PC-9 (cell line): Measurements from ENCODE around the gene SLC1A4. TPM values are rescaled to one million over a fixed set of nuclear protein-coding genes. Genes with fewer than 3 reads are reported as not detected.

Experiments used
- Bru-seq: library from RNA; stranded (reverse); fragments of 400-500 nt; gene quantifications from one replicate; lab custom pipeline; 2021; lab: Mats Ljungman, UMichigan
- BruChase-seq, 2 experiments: library from RNA; stranded (reverse); fragments of 400-500 nt; gene quantifications; one replicate each; lab custom pipeline; 2021; lab: Mats Ljungman, UMichigan
- BruUV-seq: library from RNA; stranded (reverse); fragments of 400-500 nt; replicated peaks from 2 replicates; lab custom pipeline; 2021; lab: Mats Ljungman, UMichigan
- CTCF ChIA-PET: fragments of 300-600 bp; sonication (Branson Sonifier 250); formaldehyde crosslinking; loops from one replicate; lab custom pipeline; 2022; ENCODE audit warnings: antibody characterized with exemption; lab: Charles Lee
- POLR2A ChIA-PET: fragments of 300-600 bp; sonication (Branson Sonifier 250); formaldehyde crosslinking; loops from one replicate; lab custom pipeline; 2022; ENCODE audit warnings: antibody characterized with exemption; ENCODE audit not compliant: unreplicated experiment; lab: Charles Lee
- DNase-seq, 2 experiments: peaks; one replicate each; pipeline versions ENCODE4 v3.0.0 to v3.0.0-alpha.2; 2015 to 2022; ENCODE audit warnings: mixed read lengths in 1 of 2
- H2AFZ ChIP-seq: fragments of 200-600 bp; sonication (generic); 2 replicates; pipeline ENCODE4 v1.8.1; 2017; ENCODE audit warnings: antibody characterized with exemption
- H3F3A ChIP-seq: fragments of 200-600 bp; sonication (generic); 2 replicates; pipeline ENCODE4 v1.8.1; 2017; ENCODE audit warnings: antibody characterized with exemption, mild to moderate bottlenecking, low read depth; ENCODE audit not compliant: insufficient read depth
- H3K27ac ChIP-seq: fragments of 200-600 bp; sonication (generic); 2 replicates; pipeline ENCODE4 v1.6.1; 2016; ENCODE audit warnings: mixed run types
- H3K27me3 ChIP-seq: fragments of 200-600 bp; sonication (generic); 2 replicates; pipeline ENCODE4 v1.6.1; 2016; ENCODE audit warnings: low read depth, mixed run types; ENCODE audit not compliant: insufficient read depth
- H3K36me3 ChIP-seq: fragments of 200-600 bp; sonication (generic); 2 replicates; pipeline ENCODE4 v1.6.1; 2016; ENCODE audit warnings: low read depth, mixed run types
- H3K4me1 ChIP-seq: fragments of 200-600 bp; sonication (generic); replicated peaks from 2 replicates; pipeline ENCODE4 v1.6.1; 2016; ENCODE audit warnings: mixed run types; ENCODE audit not compliant: insufficient read depth
- H3K4me2 ChIP-seq: fragments of 200-600 bp; sonication (generic); 2 replicates; pipeline ENCODE4 v1.6.1; 2017; ENCODE audit warnings: mixed run types
- H3K4me3 ChIP-seq: fragments of 200-600 bp; sonication (generic); 2 replicates; pipeline ENCODE4 v1.6.1; 2016; ENCODE audit warnings: mixed run types
- H3K79me2 ChIP-seq: fragments of 200-600 bp; sonication (generic); 2 replicates; pipeline ENCODE4 v1.6.1; 2017; ENCODE audit warnings: low read depth, mixed run types
- H3K9me2 ChIP-seq: fragments of 200-600 bp; sonication (generic); 2 replicates; pipeline ENCODE4 v1.8.1; 2017; ENCODE audit warnings: mild to moderate bottlenecking; ENCODE audit not compliant: insufficient read depth
- H3K9me3 ChIP-seq: fragments of 200-600 bp; sonication (generic); 2 replicates; pipeline ENCODE4 v1.8.1; 2016; ENCODE audit warnings: low read depth; ENCODE audit not compliant: insufficient read depth
- H4K20me1 ChIP-seq: fragments of 200-600 bp; sonication (generic); 2 replicates; pipeline ENCODE4 v1.8.1; 2017; ENCODE audit not compliant: insufficient read depth
- EZH2 ChIP-seq: fragments of 200-600 bp; sonication (generic); IDR thresholded peaks from 2 replicates; pipeline ENCODE4 v1.8.0; 2017; ENCODE audit warnings: antibody characterized with exemption, low read depth
- intact Hi-C: fragments of 100-400 bp; cut with micrococcal nuclease; formaldehyde crosslinking; loops from one replicate; pipeline ENCODE4 v1.10.0; 2022; ENCODE audit not compliant: unreplicated experiment
- long read RNA-seq: library from polyadenylated mRNA; stranded (forward); transcript quantifications from one replicate; pipeline ENCODE4 v2.0.0, GENCODE V29; 2022
- total RNA-seq: library from RNA; stranded (reverse); gene quantifications from 2 replicates; pipeline ENCODE4 v1.2.3, GENCODE V29; 2021
- TF ChIP-seq, protein P1 (sequence below): fragments of 200-600 bp; sonication (generic); conservative IDR thresholded peaks from 2 replicates; pipeline ENCODE4 v1.6.1; 2017; ENCODE audit warnings: mixed run types, antibody characterized with exemption, mild to moderate bottlenecking, moderate library complexity

Gene SLC1A4
- total RNA-seq: 8.4 and 8.7 TPM in 2 replicates
- percentile 48 among the genes with signal in this experiment for Bru-seq, nascent RNA
- BruChase-seq, experiment 1, labeled RNA remaining after a 2-hour chase: percentile 44 among the genes with signal in this experiment
- percentile 59 among the genes with signal in this experiment for BruChase-seq, experiment 2, labeled RNA remaining after a 6-hour chase
- long read RNA-seq, full-length matches to known transcripts: 20 of 25 reads
- long read RNA-seq, partial matches to known transcripts: 2 of 25 reads
- long read RNA-seq, other reads (novel, unspliced or antisense): 3 of 25 reads

DNA sequence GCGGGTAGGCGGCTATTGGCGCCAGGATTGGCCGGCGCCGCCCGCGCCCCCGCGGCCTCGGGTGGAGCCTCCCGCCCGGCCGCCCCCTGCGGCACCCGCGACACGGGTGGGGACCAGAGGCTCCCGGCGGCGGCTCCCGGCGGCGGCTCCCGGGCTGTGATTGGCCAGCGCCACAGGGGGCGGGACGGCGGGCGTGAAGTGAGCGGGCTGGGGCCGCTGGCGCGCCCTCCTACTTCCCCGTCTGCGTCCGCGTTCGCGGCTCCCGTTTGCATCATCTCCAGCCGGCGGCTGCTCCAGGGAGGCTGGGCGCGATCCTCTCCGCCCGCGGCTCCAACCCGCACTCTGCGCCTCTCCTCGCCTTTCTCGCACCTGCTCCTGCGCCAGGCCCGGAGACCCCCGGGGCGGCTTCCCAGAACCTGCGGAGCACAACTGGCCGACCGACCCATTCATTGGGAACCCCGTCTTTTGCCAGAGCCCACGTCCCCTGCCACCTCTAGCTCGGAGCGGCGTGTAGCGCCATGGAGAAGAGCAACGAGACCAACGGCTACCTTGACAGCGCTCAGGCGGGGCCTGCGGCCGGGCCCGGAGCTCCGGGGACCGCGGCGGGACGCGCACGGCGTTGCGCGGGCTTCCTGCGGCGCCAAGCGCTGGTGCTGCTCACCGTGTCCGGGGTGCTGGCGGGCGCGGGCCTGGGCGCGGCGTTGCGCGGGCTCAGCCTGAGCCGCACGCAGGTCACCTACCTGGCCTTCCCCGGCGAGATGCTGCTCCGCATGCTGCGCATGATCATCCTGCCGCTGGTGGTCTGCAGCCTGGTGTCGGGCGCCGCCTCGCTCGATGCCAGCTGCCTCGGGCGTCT is at the start of gene SLC1A4:
Gene SLC1A4 (plus strand): TSS at position 274 of the 856 bp plus-strand sequence. CDS start 245 bp downstream, at position 519.
- no peaks in the 10 kb centered on the region for H3K79me2 ChIP-seq
- TF ChIP-seq EZH2: no peak
- TF ChIP-seq, protein P1, sequence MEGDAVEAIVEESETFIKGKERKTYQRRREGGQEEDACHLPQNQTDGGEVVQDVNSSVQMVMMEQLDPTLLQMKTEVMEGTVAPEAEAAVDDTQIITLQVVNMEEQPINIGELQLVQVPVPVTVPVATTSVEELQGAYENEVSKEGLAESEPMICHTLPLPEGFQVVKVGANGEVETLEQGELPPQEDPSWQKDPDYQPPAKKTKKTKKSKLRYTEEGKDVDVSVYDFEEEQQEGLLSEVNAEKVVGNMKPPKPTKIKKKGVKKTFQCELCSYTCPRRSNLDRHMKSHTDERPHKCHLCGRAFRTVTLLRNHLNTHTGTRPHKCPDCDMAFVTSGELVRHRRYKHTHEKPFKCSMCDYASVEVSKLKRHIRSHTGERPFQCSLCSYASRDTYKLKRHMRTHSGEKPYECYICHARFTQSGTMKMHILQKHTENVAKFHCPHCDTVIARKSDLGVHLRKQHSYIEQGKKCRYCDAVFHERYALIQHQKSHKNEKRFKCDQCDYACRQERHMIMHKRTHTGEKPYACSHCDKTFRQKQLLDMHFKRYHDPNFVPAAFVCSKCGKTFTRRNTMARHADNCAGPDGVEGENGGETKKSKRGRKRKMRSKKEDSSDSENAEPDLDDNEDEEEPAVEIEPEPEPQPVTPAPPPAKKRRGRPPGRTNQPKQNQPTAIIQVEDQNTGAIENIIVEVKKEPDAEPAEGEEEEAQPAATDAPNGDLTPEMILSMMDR: no peak
- H3K36me3 ChIP-seq: no peaks in the 10 kb centered on the region
- peak within 1 kb of the TSS; percentile 86 for H3K4me2 ChIP-seq
- H4K20me1 ChIP-seq: peaks cover 10% of the 10 kb centered on the region; the same call in 1 of the 2 replicates
- H3K9me3 ChIP-seq: no peaks in the 10 kb centered on the region
- H3K4me3 ChIP-seq: peak within 1 kb of the TSS; percentile 93
- BruUV-seq: no TSS peak
- intact Hi-C loops: loop anchor here (1.0 kb wide), 1 partner anchor 51 kb away; no protein-coding TSS in a partner anchor
- peaks cover 29% of the 10 kb centered on the region for H3K4me1 ChIP-seq
- peak; percentile 54 to 77 for DNase-seq
- peak within 1 kb of the TSS; percentile 83 for H3K27ac ChIP-seq
- POLR2A ChIA-PET: interaction anchor here (0.5 kb wide), 1 partner anchor 355 kb away, joined by 11 read pairs; no protein-coding TSS in a partner anchor
- H3F3A ChIP-seq: peaks cover 22% of the 10 kb centered on the region; the same call in 1 of the 2 replicates
- H3K9me2 ChIP-seq: no peaks in the 10 kb centered on the region
- CTCF ChIA-PET: interaction anchor here (0.6 kb wide), 1 partner anchor 10 kb away, joined by 5 read pairs; no protein-coding TSS in a partner anchor
- H3K27me3 ChIP-seq: no peaks in the 10 kb centered on the region
- H2AFZ ChIP-seq: peak within 1 kb of the TSS; percentile 99

DNA sequence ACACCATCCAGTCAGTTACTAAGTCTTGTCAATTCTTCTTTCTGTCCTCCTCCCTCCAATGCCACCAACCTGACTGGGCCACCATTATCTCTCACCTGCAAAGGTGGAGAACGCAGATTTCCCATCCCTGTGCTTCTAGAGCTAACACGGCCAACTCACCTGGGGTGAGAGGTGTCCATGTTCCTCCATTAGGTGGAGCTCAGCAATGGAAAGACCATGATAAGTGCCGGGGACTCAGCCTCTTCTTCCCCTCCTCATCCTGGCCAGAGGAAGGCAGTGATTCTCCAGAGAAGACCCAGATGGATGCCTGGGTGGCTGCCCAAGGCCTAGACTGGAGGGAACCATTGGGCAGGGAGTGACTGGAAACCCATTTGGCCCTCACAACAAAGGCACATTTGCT is 48.1 kb upstream of the SLC1A4 start:
- no peak overlapping the region for H3K4me3 ChIP-seq
- ChIA-PET POLR2A (interaction anchor here (0.6 kb wide), 1 partner anchor 106 kb away, joined by 4 read pairs; no protein-coding TSS in a partner anchor), CTCF (no interaction called here)
- H3K9me2 ChIP-seq: no peaks in the 10 kb centered on the region
- BruUV-seq: no TSS peak
- no peaks in the 10 kb centered on the region for H3K79me2 ChIP-seq
- intact Hi-C loops: no loop called here
- DNase-seq: no peak
- peaks cover 15% of the 10 kb centered on the region for H3F3A ChIP-seq
- TF ChIP-seq, protein P1: no peak
- no peak for TF ChIP-seq EZH2
- H3K27me3 ChIP-seq: no peaks in the 10 kb centered on the region
- H4K20me1 ChIP-seq: no peaks in the 10 kb centered on the region
- no peak overlapping the region for H2AFZ ChIP-seq
- no peak overlapping the region for H3K4me2 ChIP-seq
- H3K36me3 ChIP-seq: no peaks in the 10 kb centered on the region
- no peak overlapping the region for H3K27ac ChIP-seq
- peaks cover 11% of the 10 kb centered on the region for H3K4me1 ChIP-seq
- H3K9me3 ChIP-seq: no peaks in the 10 kb centered on the region

DNA sequence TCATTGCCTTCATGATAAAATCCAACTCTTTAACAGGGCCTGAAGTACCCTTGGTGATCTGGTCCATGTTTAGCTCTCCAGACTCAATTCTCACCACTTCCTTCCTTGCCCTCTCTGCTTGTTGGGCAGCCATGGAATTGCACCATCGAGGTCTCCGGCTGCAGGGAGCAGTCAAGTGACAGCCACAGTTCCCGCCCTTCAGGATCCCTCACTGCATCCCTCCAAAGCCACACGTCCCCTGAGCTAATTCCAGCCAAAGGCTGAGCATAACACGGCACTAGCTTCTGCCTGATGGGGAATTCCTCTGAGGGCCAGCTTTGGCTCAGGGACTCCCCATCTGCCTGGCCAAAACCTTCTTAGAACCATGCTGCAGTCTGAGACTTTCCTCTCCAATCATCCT is 47.4 kb upstream of the SLC1A4 start:
- Histone ChIP-seq H3K27ac (no peak overlapping the region), H3K9me3 (no peaks in the 10 kb centered on the region), H3K4me2 (no peak overlapping the region), H3K27me3 (no peaks in the 10 kb centered on the region), H3K4me1 (peaks cover 11% of the 10 kb centered on the region), H3K4me3 (no peak overlapping the region), H3K9me2 (no peaks in the 10 kb centered on the region), H3K79me2 (no peaks in the 10 kb centered on the region), H3F3A (peaks cover 15% of the 10 kb centered on the region), H3K36me3 (no peaks in the 10 kb centered on the region), H4K20me1 (no peaks in the 10 kb centered on the region), H2AFZ (no peak overlapping the region)
- DNase-seq: no peak
- ChIA-PET CTCF (no interaction called here), POLR2A (interaction anchor here (0.6 kb wide), 1 partner anchor 106 kb away, joined by 4 read pairs; no protein-coding TSS in a partner anchor)
- intact Hi-C loops: no loop called here
- BruUV-seq: no TSS peak
- TF ChIP-seq EZH2: no peak
- TF ChIP-seq, protein P1: no peak
